Prostate gland (tissue), 2 donors: Measurements from ENCODE around the gene SCGN.

ENCODE experiments used
- POLR2AphosphoS5 ChIP-seq: sonication (generic); formaldehyde crosslinking; IDR thresholded peaks from one replicate; pipeline ENCODE4 v1.6.1; 2017; ENCODE audit warnings: antibody characterized with exemption
- TF ChIP-seq, protein P1 (sequence below), 4 experiments: fragments of 200-600 bp in 2 of 4; fragments of 450-650 bp in 2 of 4; sonication (generic) in 2 of 4; IDR thresholded peaks; 1 replicate in 3 of 4; 2 replicates in 1 of 4; pipeline ENCODE4 v1.5.1; 2016 to 2019; ENCODE audit warnings: antibody characterized with exemption in 4 of 4, mild to moderate bottlenecking in 2 of 4, moderate library complexity in 2 of 4

DNA sequence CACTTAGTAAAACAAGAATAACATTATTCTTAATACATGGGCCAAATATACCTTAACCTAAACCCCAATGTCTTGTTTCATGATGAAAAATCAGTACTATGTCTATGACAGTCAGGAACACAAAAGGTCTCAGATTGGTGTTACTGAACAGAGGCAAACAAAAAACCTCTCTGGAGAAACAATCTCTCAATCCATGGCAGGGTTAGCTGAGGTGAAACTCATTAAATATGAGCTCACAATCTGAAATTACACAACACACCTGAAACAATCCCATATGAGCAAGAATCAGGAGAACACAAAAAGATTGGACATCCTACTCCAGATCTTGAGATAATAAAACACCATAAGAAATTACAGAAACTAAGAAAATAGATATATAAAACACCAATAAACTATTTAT is 96.0 kb downstream of the SCGN start:
- no peak for TF ChIP-seq POLR2AphosphoS5
- TF ChIP-seq, protein P1, sequence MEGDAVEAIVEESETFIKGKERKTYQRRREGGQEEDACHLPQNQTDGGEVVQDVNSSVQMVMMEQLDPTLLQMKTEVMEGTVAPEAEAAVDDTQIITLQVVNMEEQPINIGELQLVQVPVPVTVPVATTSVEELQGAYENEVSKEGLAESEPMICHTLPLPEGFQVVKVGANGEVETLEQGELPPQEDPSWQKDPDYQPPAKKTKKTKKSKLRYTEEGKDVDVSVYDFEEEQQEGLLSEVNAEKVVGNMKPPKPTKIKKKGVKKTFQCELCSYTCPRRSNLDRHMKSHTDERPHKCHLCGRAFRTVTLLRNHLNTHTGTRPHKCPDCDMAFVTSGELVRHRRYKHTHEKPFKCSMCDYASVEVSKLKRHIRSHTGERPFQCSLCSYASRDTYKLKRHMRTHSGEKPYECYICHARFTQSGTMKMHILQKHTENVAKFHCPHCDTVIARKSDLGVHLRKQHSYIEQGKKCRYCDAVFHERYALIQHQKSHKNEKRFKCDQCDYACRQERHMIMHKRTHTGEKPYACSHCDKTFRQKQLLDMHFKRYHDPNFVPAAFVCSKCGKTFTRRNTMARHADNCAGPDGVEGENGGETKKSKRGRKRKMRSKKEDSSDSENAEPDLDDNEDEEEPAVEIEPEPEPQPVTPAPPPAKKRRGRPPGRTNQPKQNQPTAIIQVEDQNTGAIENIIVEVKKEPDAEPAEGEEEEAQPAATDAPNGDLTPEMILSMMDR (IDR thresholded peaks at IDR 0.05), result no peak
